ENCODE results near the gene PACS2. TPM values are rescaled to one million over a fixed set of nuclear protein-coding genes. Genes with fewer than 3 reads are reported as not detected.
A peak's percentile ranks its signal among the peaks of the same experiment; 100 is the strongest.

The PACS2 gene
- total and polyA plus RNA-seq, 2 experiments from 2014 or later, result 10.0 to 39.7 TPM

DNA sequence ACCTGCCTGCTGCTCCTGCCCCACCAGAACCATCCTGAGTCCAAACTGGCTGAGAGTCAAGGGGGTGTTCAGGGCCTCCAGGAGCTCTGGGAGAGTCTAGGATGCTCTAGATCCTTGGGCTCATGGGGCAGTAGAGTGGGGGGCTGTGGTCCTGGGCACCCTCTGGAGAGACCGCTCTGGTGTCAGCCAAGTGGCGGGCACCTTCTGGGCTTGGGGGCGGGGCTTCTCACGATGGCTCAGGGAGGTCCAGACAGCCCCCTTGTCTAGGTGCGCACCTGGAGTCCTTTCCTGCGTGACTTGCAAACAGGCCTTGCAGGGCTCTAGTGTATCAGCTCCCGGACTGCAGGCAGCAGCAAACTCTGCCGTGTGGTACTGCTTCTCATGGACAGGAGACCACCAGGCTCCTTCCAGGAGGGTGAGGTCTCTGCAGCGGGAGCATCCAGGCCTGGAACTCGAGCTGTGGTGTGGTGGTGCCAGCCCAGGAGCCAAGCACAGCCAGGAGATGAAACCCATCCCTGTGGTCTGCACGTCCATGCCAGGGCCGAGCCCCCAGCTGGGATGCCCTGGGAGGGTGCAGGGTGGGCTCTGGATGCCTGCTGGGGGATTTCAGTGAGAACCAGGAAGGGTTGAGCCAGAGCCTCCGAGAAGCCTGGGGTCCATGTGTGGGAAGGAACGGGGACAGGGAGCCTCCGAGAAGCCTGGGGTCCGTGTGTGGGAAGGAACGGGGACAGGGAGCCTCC is 15.0 kb downstream of the PACS2 start:
- in situ Hi-C loops (cut with MboI), result no loop called here
- Histone ChIP-seq H3K9ac (no peak overlapping the region), H2AFZ (no peak overlapping the region), H3K9me3 (ENCODE audit: low read depth) (no peaks in the 10 kb centered on the region), H3K79me2 (ENCODE audit: insufficient read depth) (peaks cover 55% of the 10 kb centered on the region), H3K4me3 (no peak overlapping the region), H3K4me2 (ENCODE audit: unreplicated experiment) (no peak overlapping the region), H3K36me3 (ENCODE audit: low read depth) (no peaks in the 10 kb centered on the region), H3F3A (ENCODE audit: insufficient read depth) (no peaks in the 10 kb centered on the region), H4K20me1 (ENCODE audit: insufficient read depth) (no peaks in the 10 kb centered on the region), H3K9me2 (ENCODE audit: insufficient read depth) (no peaks in the 10 kb centered on the region), H3K27me3 (replicated peaks; ENCODE audit: insufficient read depth) (no peaks in the 10 kb centered on the region), H3K4me1 (ENCODE audit: insufficient read depth) (peaks cover 13% of the 10 kb centered on the region), H3K27ac (no peak overlapping the region)
- TF ChIP-seq EZH2phosphoT487 (IDR thresholded peaks at IDR 0.05; ENCODE audit: insufficient read depth, low read depth) (no peak), EZH2 (IDR thresholded peaks at IDR 0.05; ENCODE audit: insufficient read depth, poor library complexity, severe bottlenecking) (no peak)
- no peak for DNase-seq
- 86 to 89% methylated on average over 13 to 15 of the region's 17 CpGs for WGBS, 2 experiments (ENCODE audit: low coverage in 1 of 2, low lambda C conversion rate in 2 of 2, missing lambda C conversion rate in 2 of 2)

DNA sequence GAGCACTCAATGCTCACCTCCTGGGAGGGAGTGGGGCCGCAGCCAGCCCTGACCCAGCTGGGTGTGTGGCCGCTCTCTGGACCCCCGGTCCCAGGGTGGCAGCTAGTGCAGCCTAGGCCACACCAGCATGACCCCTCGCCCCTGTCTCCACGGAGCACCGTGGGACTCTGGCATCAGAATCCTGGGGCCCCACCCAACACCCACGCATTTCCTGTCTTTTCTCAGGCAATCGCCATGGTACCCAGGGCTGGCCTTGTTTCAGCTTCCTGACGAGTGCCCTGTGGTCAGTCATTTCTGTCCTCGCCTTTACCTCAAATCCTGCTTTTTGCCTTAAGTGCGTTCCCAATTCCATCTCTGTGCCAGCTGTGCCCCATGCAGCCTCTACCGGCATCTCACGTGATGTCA is 15.9 kb downstream of the PACS2 start:
- no peaks in the 10 kb centered on the region for H3K27me3 ChIP-seq (replicated peaks; ENCODE audit: insufficient read depth)
- H3K4me3 ChIP-seq, result no peak overlapping the region
- no peak for TF ChIP-seq EZH2phosphoT487 (IDR thresholded peaks at IDR 0.05; ENCODE audit: insufficient read depth, low read depth)
- TF ChIP-seq EZH2 (IDR thresholded peaks at IDR 0.05; ENCODE audit: insufficient read depth, poor library complexity, severe bottlenecking), result no peak
- H3K27ac ChIP-seq, result peak overlapping the region; percentile 67
- H4K20me1 ChIP-seq (ENCODE audit: insufficient read depth), result no peaks in the 10 kb centered on the region
- H3K4me2 ChIP-seq (ENCODE audit: unreplicated experiment), result peak overlapping the region; percentile 68
- peaks cover 55% of the 10 kb centered on the region for H3K79me2 ChIP-seq (ENCODE audit: insufficient read depth)
- no peaks in the 10 kb centered on the region for H3K36me3 ChIP-seq (ENCODE audit: low read depth)
- H3K4me1 ChIP-seq (ENCODE audit: insufficient read depth), result peaks cover 13% of the 10 kb centered on the region
- WGBS, 2 experiments (ENCODE audit: low coverage in 1 of 2, low lambda C conversion rate in 2 of 2, missing lambda C conversion rate in 2 of 2), result 48 to 51% methylated on average over 13 of the region's 13 CpGs
- H2AFZ ChIP-seq, result no peak overlapping the region
- in situ Hi-C loops (cut with MboI), result no loop called here
- peak overlapping the region; percentile 52 for H3K9ac ChIP-seq
- H3F3A ChIP-seq (ENCODE audit: insufficient read depth), result no peaks in the 10 kb centered on the region
- no peaks in the 10 kb centered on the region for H3K9me3 ChIP-seq (ENCODE audit: low read depth)
- DNase-seq, result peak; percentile 90
- H3K9me2 ChIP-seq (ENCODE audit: insufficient read depth), result no peaks in the 10 kb centered on the region

DNA sequence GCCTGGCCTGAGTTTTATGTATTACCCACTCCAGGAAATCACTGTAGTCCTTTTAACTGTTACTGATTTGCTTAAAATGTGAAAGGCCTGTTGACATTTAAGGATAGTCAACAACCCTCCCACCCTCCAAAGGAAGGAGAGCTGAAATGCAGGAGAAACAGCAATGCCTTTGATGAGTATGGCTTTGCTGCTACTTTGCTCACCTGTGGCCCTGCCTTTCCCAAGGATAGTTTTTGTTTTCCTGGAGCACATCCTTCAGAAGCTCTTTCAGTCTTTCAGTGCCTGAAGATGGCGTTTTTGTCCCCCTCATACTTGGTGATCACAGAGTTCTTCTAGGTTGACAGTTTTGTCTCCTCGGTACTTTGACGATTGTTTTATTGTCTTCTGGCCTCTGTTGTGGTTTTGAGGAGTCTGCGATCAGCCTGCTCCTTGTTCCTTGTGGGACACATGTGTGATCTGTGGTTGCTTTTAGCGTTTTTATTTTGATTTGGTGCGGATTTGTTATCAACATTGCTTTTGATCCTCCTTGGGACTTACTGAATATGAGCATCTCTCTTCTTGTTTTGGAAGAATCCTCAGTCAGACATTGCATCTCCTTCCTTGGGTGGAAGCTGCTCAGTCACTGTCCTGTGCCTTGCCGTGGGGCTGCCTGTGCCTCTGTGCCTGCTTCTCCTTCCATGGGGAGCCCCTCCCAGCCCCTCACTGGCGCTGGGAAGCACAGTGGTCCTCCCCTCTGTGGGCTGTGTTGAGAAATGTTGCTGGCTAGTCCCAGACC is 17.2 kb downstream of the PACS2 start:
- DNase-seq, result no peak
- no peaks in the 10 kb centered on the region for H3K9me3 ChIP-seq (ENCODE audit: low read depth)
- H3K9ac ChIP-seq, result no peak overlapping the region
- H3K79me2 ChIP-seq (ENCODE audit: insufficient read depth), result peaks cover 57% of the 10 kb centered on the region
- no peak overlapping the region for H3K4me2 ChIP-seq (ENCODE audit: unreplicated experiment)
- H3K27ac ChIP-seq, result no peak overlapping the region
- H4K20me1 ChIP-seq (ENCODE audit: insufficient read depth), result no peaks in the 10 kb centered on the region
- WGBS, 2 experiments (ENCODE audit: low coverage in 1 of 2, low lambda C conversion rate in 2 of 2, missing lambda C conversion rate in 2 of 2), result 62 to 64% methylated on average over 8 of the region's 8 CpGs
- H3K4me3 ChIP-seq, result no peak overlapping the region
- no peaks in the 10 kb centered on the region for H3K36me3 ChIP-seq (ENCODE audit: low read depth)
- TF ChIP-seq EZH2 (IDR thresholded peaks at IDR 0.05; ENCODE audit: insufficient read depth, poor library complexity, severe bottlenecking), result no peak
- no peak for TF ChIP-seq EZH2phosphoT487 (IDR thresholded peaks at IDR 0.05; ENCODE audit: insufficient read depth, low read depth)
- H3K27me3 ChIP-seq (replicated peaks; ENCODE audit: insufficient read depth), result no peaks in the 10 kb centered on the region
- peaks cover 13% of the 10 kb centered on the region for H3K4me1 ChIP-seq (ENCODE audit: insufficient read depth)
- in situ Hi-C loops (cut with MboI), result no loop called here
- no peaks in the 10 kb centered on the region for H3K9me2 ChIP-seq (ENCODE audit: insufficient read depth)
- H2AFZ ChIP-seq, result no peak overlapping the region
- H3F3A ChIP-seq (ENCODE audit: insufficient read depth), result no peaks in the 10 kb centered on the region

DNA sequence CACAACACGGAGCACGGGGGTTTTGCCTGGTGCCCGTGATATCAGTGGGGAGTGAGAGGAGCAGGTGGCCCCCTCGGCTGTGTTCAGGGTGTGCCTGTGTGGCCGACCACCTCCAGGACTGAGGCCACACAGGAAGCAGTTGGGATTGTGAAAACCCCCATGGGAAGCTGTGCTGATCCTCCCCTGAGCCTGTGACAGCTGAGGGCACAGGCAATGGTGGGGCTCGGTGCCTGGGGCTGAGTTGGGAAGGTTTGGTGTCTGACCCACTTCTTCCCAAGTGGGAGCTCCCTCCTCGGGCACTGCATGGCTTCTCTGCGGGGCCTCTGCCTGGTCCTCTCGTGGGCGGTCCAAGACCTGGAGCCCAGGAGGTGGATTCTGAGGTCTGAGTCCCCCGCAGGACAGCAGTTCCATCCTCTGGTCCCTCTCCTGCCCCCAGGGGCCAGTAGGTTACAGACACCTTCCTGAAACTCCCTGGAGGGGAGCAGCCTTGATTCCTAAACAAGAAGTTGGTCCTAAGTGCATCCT is 17.9 kb downstream of the PACS2 start:
- DNase-seq, result no peak

More for the DNA sequence above, 17.9 kb downstream of the PACS2 start:
- no peak overlapping the region for H3K9ac ChIP-seq
- in situ Hi-C loops (cut with MboI), result no loop called here
- WGBS, 2 experiments (ENCODE audit: low coverage in 1 of 2, low lambda C conversion rate in 2 of 2, missing lambda C conversion rate in 2 of 2), result 59 to 67% methylated on average over 11 of the region's 11 CpGs
- no peaks in the 10 kb centered on the region for H3K9me3 ChIP-seq (ENCODE audit: low read depth)
- no peak overlapping the region for H3K27ac ChIP-seq
- no peaks in the 10 kb centered on the region for H3K36me3 ChIP-seq (ENCODE audit: low read depth)
- H3K4me1 ChIP-seq (ENCODE audit: insufficient read depth), result peaks cover 13% of the 10 kb centered on the region
- H4K20me1 ChIP-seq (ENCODE audit: insufficient read depth), result no peaks in the 10 kb centered on the region
- H3K4me2 ChIP-seq (ENCODE audit: unreplicated experiment), result no peak overlapping the region
- TF ChIP-seq EZH2 (IDR thresholded peaks at IDR 0.05; ENCODE audit: insufficient read depth, poor library complexity, severe bottlenecking) (no peak), EZH2phosphoT487 (IDR thresholded peaks at IDR 0.05; ENCODE audit: insufficient read depth, low read depth) (no peak)
- no peaks in the 10 kb centered on the region for H3F3A ChIP-seq (ENCODE audit: insufficient read depth)
- H2AFZ ChIP-seq, result no peak overlapping the region
- H3K9me2 ChIP-seq (ENCODE audit: insufficient read depth), result no peaks in the 10 kb centered on the region
- no peaks in the 10 kb centered on the region for H3K27me3 ChIP-seq (replicated peaks; ENCODE audit: insufficient read depth)
- H3K79me2 ChIP-seq (ENCODE audit: insufficient read depth), result peaks cover 61% of the 10 kb centered on the region
- H3K4me3 ChIP-seq, result no peak overlapping the region

All from GM23248 (cell line).